ENCODE measurements around the gene MACIR.

Gene MACIR

GRCh38 chr5:103244398-103244797 lies 14.2 kb upstream of the MACIR start:
- in situ Hi-C loops (cut with HindIII; ENCODE audit: low sequenced_read_pairs), result no loop called here

GRCh38 chr5:103245761-103246160 lies 12.8 kb upstream of the MACIR start:
- in situ Hi-C loops (cut with HindIII; ENCODE audit: low sequenced_read_pairs), result no loop called here

DNA sequence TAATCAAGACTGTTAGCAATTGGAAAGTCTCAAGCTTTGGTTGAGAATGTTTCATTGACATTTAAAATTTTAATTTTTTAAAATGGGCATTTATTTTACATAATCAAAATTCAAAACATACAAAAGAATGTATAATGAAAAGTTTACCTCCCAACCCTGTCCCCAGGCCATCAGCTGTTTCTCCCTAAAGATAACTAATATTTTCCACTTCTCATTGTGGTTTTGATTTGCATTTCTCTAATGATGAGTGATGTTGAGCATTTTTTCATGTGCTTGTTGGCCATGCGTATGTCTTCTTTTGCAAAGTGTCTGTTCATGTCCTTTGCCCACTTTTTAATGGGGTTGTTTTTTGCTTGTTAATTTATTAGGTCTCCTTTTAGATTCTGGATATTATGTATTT lies 11.4 kb upstream of the MACIR start:
- in situ Hi-C loops (cut with HindIII; ENCODE audit: low sequenced_read_pairs), result no loop called here

DNA sequence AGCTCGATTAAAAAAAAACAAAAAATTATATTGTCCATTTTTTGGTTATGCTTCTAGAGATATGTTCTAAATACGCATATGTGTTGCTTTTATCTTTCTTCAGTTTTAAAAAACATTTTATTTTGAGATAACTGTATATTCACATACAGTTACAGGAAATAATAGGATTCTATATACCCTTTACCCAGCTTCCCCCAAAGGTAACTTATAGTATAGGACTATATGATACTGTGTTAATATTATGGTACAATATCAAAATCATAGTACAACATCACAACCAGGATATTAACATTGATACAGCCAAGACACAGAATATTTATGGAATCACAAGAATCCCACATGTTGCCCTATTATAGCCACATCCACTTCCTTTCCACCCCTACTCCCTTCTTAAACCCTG lies 9.5 kb upstream of the MACIR start:
- in situ Hi-C loops (cut with HindIII; ENCODE audit: low sequenced_read_pairs), result no loop called here

DNA sequence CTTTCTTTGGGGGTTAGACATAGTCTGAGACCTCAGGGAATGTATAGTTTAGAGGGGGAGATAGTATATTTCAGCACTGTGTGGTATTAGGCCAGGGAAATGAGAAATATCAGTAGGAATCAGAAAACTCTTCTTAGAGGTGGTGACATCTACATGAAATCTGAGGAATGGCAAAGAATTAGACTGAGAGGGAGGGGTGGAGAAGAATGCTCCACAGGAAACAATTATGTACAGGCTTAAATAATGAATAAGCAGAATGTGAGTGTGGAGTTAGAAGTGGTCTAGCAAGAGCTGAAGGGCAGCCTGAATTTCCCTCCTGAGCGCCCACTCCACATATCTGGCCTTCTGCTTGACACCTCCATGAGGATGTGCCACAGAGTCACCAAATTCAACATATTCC lies 3.6 kb upstream of the MACIR start:
- in situ Hi-C loops (cut with HindIII; ENCODE audit: low sequenced_read_pairs), result no loop called here

GRCh38 chr5:103255691-103256090 lies 2.9 kb upstream of the MACIR start:
- in situ Hi-C loops (cut with HindIII; ENCODE audit: low sequenced_read_pairs), result no loop called here

- in situ Hi-C loops (cut with HindIII; ENCODE audit: low sequenced_read_pairs), result no loop called here
These were observed 2.4 kb upstream of the MACIR start for GRCh38 chr5:103256178-103256577.

- in situ Hi-C loops (cut with HindIII; ENCODE audit: low sequenced_read_pairs), result no loop called here
These were observed 568 bp downstream of the MACIR start for GRCh38 chr5:103258957-103259704.

DNA sequence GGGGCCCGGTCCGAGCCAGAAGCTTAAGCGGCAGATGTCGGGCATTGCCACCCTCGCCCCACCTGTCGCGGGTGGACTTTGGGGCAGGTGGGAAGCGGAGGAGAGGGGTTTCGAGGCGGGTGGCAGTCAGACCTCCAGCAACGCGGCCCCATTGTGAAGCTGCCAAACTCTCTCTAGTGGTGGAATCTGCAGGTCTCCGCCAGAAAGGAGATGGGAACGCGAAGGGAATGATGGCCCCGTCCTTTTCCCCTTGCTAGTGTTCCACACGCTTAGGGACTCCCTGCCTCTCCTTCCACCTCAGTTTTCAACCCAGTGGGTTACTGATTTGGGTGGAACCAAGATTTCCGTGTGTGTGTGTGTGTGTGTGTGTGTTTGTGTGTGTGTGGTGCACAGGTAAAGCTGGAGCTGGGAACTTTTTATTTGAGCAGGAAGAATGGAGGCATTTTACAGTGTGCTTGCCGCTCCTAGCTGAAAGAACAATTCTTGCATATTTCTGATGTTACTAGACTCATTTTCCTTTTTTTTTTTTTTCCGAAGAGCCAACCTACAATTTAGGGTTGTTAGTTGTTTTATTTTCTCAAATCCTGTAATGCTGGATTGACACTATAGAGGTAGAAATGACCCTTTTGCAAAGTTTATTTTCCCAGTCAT lies 1.3 kb downstream of the MACIR start:
- in situ Hi-C loops (cut with HindIII; ENCODE audit: low sequenced_read_pairs), result loop anchor here (5.0 kb wide), 1 partner anchor 48 kb away; no protein-coding TSS in a partner anchor

GRCh38 chr5:103260951-103261350 lies 2.4 kb downstream of the MACIR start:
- in situ Hi-C loops (cut with HindIII; ENCODE audit: low sequenced_read_pairs), result loop anchor here (5.0 kb wide), 1 partner anchor 49 kb away; no protein-coding TSS in a partner anchor

DNA sequence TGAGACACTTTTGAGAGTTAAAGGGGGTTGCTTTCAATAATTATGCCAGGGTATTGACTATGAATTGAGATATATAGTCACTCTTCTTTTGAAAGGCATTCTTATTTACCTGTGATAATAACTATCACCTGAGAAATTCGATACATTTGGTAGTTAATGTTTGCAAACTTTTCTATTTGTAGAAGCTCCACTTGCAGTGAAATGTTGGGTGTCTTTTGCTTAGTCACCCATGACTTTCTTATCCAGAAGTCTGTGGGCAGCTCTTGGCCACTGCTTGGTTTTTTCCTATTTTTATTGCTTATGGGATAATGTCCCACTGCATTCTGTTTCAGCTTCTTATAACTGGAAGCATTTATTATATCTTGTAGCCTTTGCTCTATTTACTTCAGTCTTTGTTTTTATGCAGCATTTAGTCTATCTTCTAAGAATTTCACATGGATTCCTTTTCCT lies 3.9 kb downstream of the MACIR start:
- in situ Hi-C loops (cut with HindIII; ENCODE audit: low sequenced_read_pairs), result loop anchor here (5.0 kb wide), 1 partner anchor 50 kb away; no protein-coding TSS in a partner anchor

DNA sequence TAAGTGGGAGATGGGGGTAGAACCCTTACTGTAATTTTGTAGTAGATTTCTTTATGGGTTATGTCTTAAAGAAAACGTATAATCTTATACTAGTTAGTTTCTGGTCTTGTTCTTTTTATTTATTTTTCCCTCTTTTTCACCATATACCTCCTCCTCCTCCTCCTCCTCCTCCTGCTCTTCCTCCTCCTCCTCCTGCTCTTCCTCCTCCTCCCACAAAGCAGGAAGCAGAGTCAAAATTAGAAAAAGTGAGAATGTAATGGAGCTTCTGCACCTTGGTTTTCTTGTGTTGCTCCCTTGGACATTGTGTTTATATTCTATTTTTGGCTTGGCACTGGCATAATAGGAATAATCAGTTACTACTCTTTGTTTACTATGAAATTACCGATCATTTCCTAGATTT lies 4.5 kb downstream of the MACIR start:
- in situ Hi-C loops (cut with HindIII; ENCODE audit: low sequenced_read_pairs), result loop anchor here (5.0 kb wide), 1 partner anchor 51 kb away; no protein-coding TSS in a partner anchor

- in situ Hi-C loops (cut with HindIII; ENCODE audit: low sequenced_read_pairs), result loop anchor here (5.0 kb wide), 1 partner anchor 52 kb away; no protein-coding TSS in a partner anchor
These were observed 5.9 kb downstream of the MACIR start for GRCh38 chr5:103264508-103264907.

- in situ Hi-C loops (cut with HindIII; ENCODE audit: low sequenced_read_pairs), result no loop called here
These were observed 12.0 kb downstream of the MACIR start for GRCh38 chr5:103270581-103270980.

GRCh38 chr5:103271570-103272289 lies 13.2 kb downstream of the MACIR start:
- in situ Hi-C loops (cut with HindIII; ENCODE audit: low sequenced_read_pairs), result no loop called here

- in situ Hi-C loops (cut with HindIII; ENCODE audit: low sequenced_read_pairs), result no loop called here
These were observed 13.8 kb downstream of the MACIR start for GRCh38 chr5:103272377-103272776.

- in situ Hi-C loops (cut with HindIII; ENCODE audit: low sequenced_read_pairs), result no loop called here
These were observed 15.4 kb downstream of the MACIR start for GRCh38 chr5:103273952-103274351.

DNA sequence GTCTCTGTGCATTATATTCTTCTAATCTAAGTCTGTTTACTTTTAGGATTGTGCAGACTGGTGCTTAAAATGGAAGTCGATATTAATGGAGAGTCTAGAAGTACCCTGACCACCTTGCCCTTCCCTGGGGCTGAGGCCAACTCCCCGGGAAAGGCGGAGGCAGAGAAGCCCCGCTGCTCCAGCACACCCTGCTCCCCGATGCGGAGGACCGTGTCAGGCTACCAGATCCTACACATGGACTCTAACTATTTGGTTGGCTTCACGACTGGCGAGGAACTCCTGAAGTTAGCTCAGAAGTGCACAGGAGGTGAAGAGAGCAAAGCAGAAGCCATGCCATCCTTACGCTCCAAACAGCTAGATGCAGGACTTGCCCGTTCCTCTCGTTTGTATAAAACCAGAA lies 17.3 kb downstream of the MACIR start:
- in situ Hi-C loops (cut with HindIII; ENCODE audit: low sequenced_read_pairs), result no loop called here

- in situ Hi-C loops (cut with HindIII; ENCODE audit: low sequenced_read_pairs), result no loop called here
These were observed 22.4 kb downstream of the MACIR start for GRCh38 chr5:103280967-103281366.

GRCh38 chr5:103283120-103283519 lies 24.6 kb downstream of the MACIR start:
- in situ Hi-C loops (cut with HindIII; ENCODE audit: low sequenced_read_pairs), result no loop called here

- in situ Hi-C loops (cut with HindIII; ENCODE audit: low sequenced_read_pairs), result no loop called here
These were observed 25.3 kb downstream of the MACIR start for GRCh38 chr5:103283869-103284268.

All from endothelial cell of hepatic sinusoid (primary cell).